Activated CD4-positive, alpha-beta T cell treated with anti-CD3 and anti-CD28 coated beads, Interleukin-2, Interleukin-4, amounts not matched to agents 100 ng/mL and 50 ng/mL, durations not matched to agents 16 hours and 8 hours (primary cell): Measurements from ENCODE around the gene IBA57.

ENCODE experiments used
- DNase-seq: peaks from one replicate; pipeline ENCODE4 v3.0.0-alpha.2; 2020; ENCODE audit warnings: low spot score

The IBA57 gene

GRCh38 chr1:228165372-228166169 lies at the start of gene IBA57:
Gene IBA57 (plus strand): TSS chr1:228165804. CDS start chr1:228165817, 13 bp downstream.
- peak; percentile 100 for DNase-seq

GRCh38 chr1:228117335-228117734 lies 48.3 kb upstream of the IBA57 start:
- no peak for DNase-seq

GRCh38 chr1:228118040-228118439 lies 47.6 kb upstream of the IBA57 start:
- DNase-seq, result no peak

- no peak for DNase-seq
Measured at GRCh38 chr1:228120351-228120750, 45.3 kb upstream of the IBA57 start.

GRCh38 chr1:228120857-228121489 lies 44.6 kb upstream of the IBA57 start:
- DNase-seq, result no peak

GRCh38 chr1:228122921-228123441 lies 42.6 kb upstream of the IBA57 start:
- no peak for DNase-seq

GRCh38 chr1:228123505-228123904 lies 42.1 kb upstream of the IBA57 start:
- DNase-seq, result no peak

GRCh38 chr1:228125185-228125584 lies 40.4 kb upstream of the IBA57 start:
- no peak for DNase-seq

GRCh38 chr1:228131766-228132165 lies 33.8 kb upstream of the IBA57 start:
- DNase-seq, result no peak

- no peak for DNase-seq
Measured at GRCh38 chr1:228134591-228134990, 31.0 kb upstream of the IBA57 start.

GRCh38 chr1:228136901-228137300 lies 28.7 kb upstream of the IBA57 start:
- no peak for DNase-seq

- no peak for DNase-seq
Measured at GRCh38 chr1:228139406-228139930, 26.1 kb upstream of the IBA57 start.

- peak; percentile 100 for DNase-seq
Measured at GRCh38 chr1:228139931-228140723, 25.5 kb upstream of the IBA57 start, which contains the start of gene GUK1. Gene GUK1 (plus strand): TSS chr1:228140279. CDS start chr1:228140303, 24 bp downstream.

GRCh38 chr1:228140724-228141225 lies 24.8 kb upstream of the IBA57 start:
- DNase-seq, result no peak

- DNase-seq, result peak; percentile 39
Measured at GRCh38 chr1:228141226-228142044, 24.2 kb upstream of the IBA57 start.

- DNase-seq, result no peak
Measured at GRCh38 chr1:228142155-228142691, 23.4 kb upstream of the IBA57 start.

- no peak for DNase-seq
Measured at GRCh38 chr1:228142701-228143136, 22.9 kb upstream of the IBA57 start.

GRCh38 chr1:228143480-228144192 lies 22.0 kb upstream of the IBA57 start:
- no peak for DNase-seq

GRCh38 chr1:228144193-228144992 lies 21.2 kb upstream of the IBA57 start:
- DNase-seq, result no peak
